WTC11 (cell line): ENCODE data around the gene MAP1S. TPM values are rescaled to one million over a fixed set of nuclear protein-coding genes. Genes with fewer than 3 reads are reported as not detected.

Source experiments
- ATAC-seq: fragments of 200-7000 bp; cut with Tn5 transposase; 2 replicates; pipeline ENCODE4 v1.10.0; 2021; ENCODE audit warnings: mild to moderate bottlenecking, moderate library complexity
- CTCF ChIA-PET: fragments of 300-600 bp; sonication (Branson Sonifier 250); formaldehyde crosslinking; loops from one replicate; lab custom pipeline; 2021; ENCODE audit warnings: antibody characterized with exemption; lab: Charles Lee
- POLR2A ChIA-PET: fragments of 350-600 bp; sonication (Branson Sonifier 250); formaldehyde crosslinking; loops from one replicate; lab custom pipeline; 2021; ENCODE audit warnings: antibody characterized with exemption; lab: Charles Lee
- DNase-seq: peaks from one replicate; pipeline ENCODE4 v3.0.0; 2021; ENCODE audit warnings: low spot score
- H3K27ac Mint-ChIP-seq: 2 replicates; pipeline ENCODE4 v1.8.0; 2021; ENCODE audit warnings: mixed read lengths
- H3K27me3 Mint-ChIP-seq: 2 replicates; pipeline ENCODE4 v1.8.0; 2021; ENCODE audit warnings: low read depth, mild to moderate bottlenecking, moderate library complexity, mixed read lengths
- H3K36me3 Mint-ChIP-seq: 2 replicates; pipeline ENCODE4 v1.8.0; 2021; ENCODE audit warnings: mixed read lengths
- H3K4me1 Mint-ChIP-seq: 2 replicates; pipeline ENCODE4 v1.8.0; 2022; ENCODE audit warnings: mixed read lengths
- H3K4me3 Mint-ChIP-seq: 2 replicates; pipeline ENCODE4 v1.8.0; 2021; ENCODE audit warnings: mild to moderate bottlenecking, moderate library complexity, mixed read lengths
- H3K9me3 Mint-ChIP-seq: 2 replicates; pipeline ENCODE4 v1.8.0; 2021; ENCODE audit warnings: mixed read lengths
- CBFB ChIP-seq: sonication (generic); formaldehyde crosslinking; IDR thresholded peaks from 2 replicates; pipeline ENCODE4 v1.8.1; 2022; ENCODE audit warnings: mild to moderate bottlenecking, low read depth, missing genetic modification reagents
- CREB1 ChIP-seq: sonication (generic); formaldehyde crosslinking; IDR thresholded peaks from 2 replicates; pipeline ENCODE4 v1.8.0; 2023; ENCODE audit warnings: mild to moderate bottlenecking, missing genetic modification reagents
- CREM ChIP-seq: sonication (generic); formaldehyde crosslinking; IDR thresholded peaks from 2 replicates; pipeline ENCODE4 v1.8.1; 2022; ENCODE audit warnings: mild to moderate bottlenecking, missing genetic modification reagents, moderate library complexity
- CTCF ChIP-seq: fragments of 200-600 bp; IDR thresholded peaks from 2 replicates; pipeline ENCODE4 v1.8.0; 2022; ENCODE audit warnings: antibody characterized with exemption
- HMGXB4 ChIP-seq: sonication (generic); formaldehyde crosslinking; IDR thresholded peaks from 2 replicates; pipeline ENCODE4 v1.8.1; 2023; ENCODE audit warnings: mild to moderate bottlenecking, moderate library complexity, missing genetic modification reagents
- NFE2L1 ChIP-seq: sonication (generic); formaldehyde crosslinking; IDR thresholded peaks from 2 replicates; pipeline ENCODE4 v1.8.1; 2023; ENCODE audit warnings: missing genetic modification reagents
- NFYB ChIP-seq: sonication (generic); formaldehyde crosslinking; conservative IDR thresholded peaks from 2 replicates; pipeline ENCODE4 v1.8.0; 2022; ENCODE audit warnings: low read depth, missing genetic modification reagents
- OVOL2 ChIP-seq: fragments of 250-450 bp; sonication (Bioruptor Pico); IDR thresholded peaks from 2 replicates; pipeline ENCODE4 v1.9.0; 2021; ENCODE audit warnings: mild to moderate bottlenecking, borderline replicate concordance
- PRRX2 ChIP-seq: fragments of 250-450 bp; sonication (Bioruptor Pico); IDR thresholded peaks from 2 replicates; pipeline ENCODE4 v1.8.0; 2021; ENCODE audit warnings: mild to moderate bottlenecking
- SOX15 ChIP-seq: fragments of 250-450 bp; sonication (Bioruptor Pico); IDR thresholded peaks from 2 replicates; pipeline ENCODE4 v1.9.0; 2021; ENCODE audit warnings: mild to moderate bottlenecking
- SP1 ChIP-seq: sonication (generic); formaldehyde crosslinking; conservative IDR thresholded peaks from 2 replicates; pipeline ENCODE4 v1.8.1; 2022; ENCODE audit warnings: missing genetic modification reagents
- TCF7 ChIP-seq: sonication (generic); formaldehyde crosslinking; IDR thresholded peaks from 2 replicates; pipeline ENCODE4 v1.8.0; 2022; ENCODE audit warnings: mild to moderate bottlenecking, low read depth, missing genetic modification reagents, moderate library complexity
- USF1 ChIP-seq: sonication (generic); formaldehyde crosslinking; IDR thresholded peaks from 2 replicates; pipeline ENCODE4 v1.8.0; 2022; ENCODE audit warnings: mild to moderate bottlenecking, missing genetic modification reagents
- USF2 ChIP-seq: sonication (generic); formaldehyde crosslinking; IDR thresholded peaks from 2 replicates; pipeline ENCODE4 v1.8.1; 2023; ENCODE audit warnings: mild to moderate bottlenecking, missing genetic modification reagents, moderate library complexity
- ZNF219 ChIP-seq: sonication (generic); formaldehyde crosslinking; IDR thresholded peaks from 2 replicates; pipeline ENCODE4 v1.8.0; 2023; ENCODE audit warnings: missing genetic modification reagents, mild to moderate bottlenecking, borderline replicate concordance
- ZNF532 ChIP-seq: fragments of 250-450 bp; sonication (Bioruptor Pico); IDR thresholded peaks from 2 replicates; pipeline ENCODE4 v1.9.0; 2021; ENCODE audit warnings: mild to moderate bottlenecking, borderline replicate concordance
- ZSCAN18 ChIP-seq: fragments of 250-450 bp; sonication (Bioruptor Pico); IDR thresholded peaks from 2 replicates; pipeline ENCODE4 v2.1.2; 2022; ENCODE audit warnings: mild to moderate bottlenecking, moderate library complexity
- total RNA-seq: library from RNA; stranded (reverse); gene quantifications from 3 replicates; pipeline ENCODE4 v1.2.3, GENCODE V29; 2021

Gene MAP1S
- total RNA-seq, 1 experiment from 2014 or later, result 120 TPM

- no peak; the same call in 1 of the 2 replicates for ATAC-seq
These were observed 52.9 kb downstream of the MAP1S start for GRCh38 chr19:17772172-17772571.

GRCh38 chr19:17775245-17775927 lies 56.1 kb downstream of the MAP1S start:
- Mint-ChIP-seq H3K27me3 (no peaks in the 10 kb centered on the region; the same call in 1 of the 2 replicates), H3K9me3 (no peaks in the 10 kb centered on the region), H3K36me3 (peaks cover 9% of the 10 kb centered on the region; the same call in 1 of the 2 replicates), H3K4me1 (peaks cover 13% of the 10 kb centered on the region), H3K4me3 (no peak overlapping the region), H3K27ac (no peak overlapping the region)
- ATAC-seq (peak; percentile 13), DNase-seq (peak; percentile 87)
- POLR2A ChIA-PET, result no interaction called here
- TF ChIP-seq SOX15 (CRISPR knock-in tag), result no peak
- TF ChIP-seq SP1 (CRISPR knock-in tag), result no peak
- peak; percentile 45; the same call in 1 of the 2 replicates for TF ChIP-seq CTCF
- CTCF ChIA-PET, result interaction anchor here (0.5 to 3.5 kb wide), 31 partner anchors 8 to 372 kb away, joined by 3 to 37 read pairs (median 4); partner anchors contain the start of genes B3GNT3, MAP1S, MVB12A and RPL18A

More at GRCh38 chr19:17772172-17772571, 52.9 kb downstream of the MAP1S start:
- H3K27ac Mint-ChIP-seq, result no peak overlapping the region
- H3K9me3 Mint-ChIP-seq, result no peaks in the 10 kb centered on the region
- ChIA-PET CTCF (interaction anchor here (1.9 to 2.9 kb wide), 2 partner anchors 166 kb away, joined by 5 to 12 read pairs; no protein-coding TSS in a partner anchor), POLR2A (no interaction called here)
- DNase-seq, result no peak
- H3K27me3 Mint-ChIP-seq, result no peaks in the 10 kb centered on the region; the same call in 1 of the 2 replicates
- TF ChIP-seq NFE2L1, result no peak
- peak; percentile 77 for TF ChIP-seq USF2 (CRISPR knock-in tag)
- TF ChIP-seq USF1 (CRISPR knock-in tag), result peak; percentile 36; the same call in 1 of the 2 replicates
- TF ChIP-seq SOX15 (CRISPR knock-in tag), result no peak
- no peak for TF ChIP-seq TCF7 (CRISPR knock-in tag)
- TF ChIP-seq PRRX2, result no peak
- TF ChIP-seq NFYB (CRISPR knock-in tag), result peak; percentile 54
- peaks cover 9% of the 10 kb centered on the region; the same call in 1 of the 2 replicates for H3K36me3 Mint-ChIP-seq
- H3K4me1 Mint-ChIP-seq, result peaks cover 7% of the 10 kb centered on the region
- no peak overlapping the region for H3K4me3 Mint-ChIP-seq

GRCh38 chr19:17775991-17776803 lies 56.9 kb downstream of the MAP1S start:
- DNase-seq, result no peak
- H3K4me1 Mint-ChIP-seq, result peaks cover 11% of the 10 kb centered on the region
- CTCF ChIA-PET, result interaction anchor here (0.6 to 3.5 kb wide), 10 partner anchors 10 to 170 kb away, joined by 3 to 37 read pairs (median 6); partner anchors contain the start of gene B3GNT3
- peaks cover 9% of the 10 kb centered on the region; the same call in 1 of the 2 replicates for H3K36me3 Mint-ChIP-seq
- H3K4me3 Mint-ChIP-seq, result no peak overlapping the region
- H3K27ac Mint-ChIP-seq, result no peak overlapping the region; the same call in 1 of the 2 replicates
- no peaks in the 10 kb centered on the region for H3K9me3 Mint-ChIP-seq
- ATAC-seq, result no peak
- POLR2A ChIA-PET, result no interaction called here
- no peaks in the 10 kb centered on the region; the same call in 1 of the 2 replicates for H3K27me3 Mint-ChIP-seq
- TF ChIP-seq CREM (CRISPR knock-in tag) (no peak), OVOL2 (CRISPR knock-in tag) (no peak), CREB1 (CRISPR knock-in tag) (no peak), ZNF532 (no peak), HMGXB4 (no peak), CBFB (no peak), ZNF219 (CRISPR knock-in tag) (no peak), ZSCAN18 (CRISPR knock-in tag) (no peak)
